ENCODE measurements around the gene KDM4F. TPM values are rescaled to one million over a fixed set of nuclear protein-coding genes. Genes with fewer than 3 reads are reported as not detected.

KDM4F gene
- total and polyA plus RNA-seq, 2 donors (not counting 3 experiments of a cell fraction or from before 2014, with no cell fraction given): not detected

- Histone ChIP-seq H3K36me3 (ENCODE audit: control insufficient read depth in 2 of 2, extremely low read depth in 1 of 2, insufficient read depth in 2 of 2, low read length in 2 of 2) (no peaks in the 10 kb centered on the region), H3K9me3 (replicated peaks; ENCODE audit: control insufficient read depth, insufficient read depth, low read length) (no peaks in the 10 kb centered on the region), H4K20me1 (replicated peaks; ENCODE audit: control insufficient read depth, extremely low read depth, insufficient read depth, low read length) (no peaks in the 10 kb centered on the region), H3K79me2 (ENCODE audit: control insufficient read depth, insufficient read depth, low read length) (no peaks in the 10 kb centered on the region), H3K4me2 (ENCODE audit: insufficient read depth, low read length) (no peak overlapping the region), H3K27ac (ENCODE audit: insufficient read depth, low read depth, low read length) (no peak overlapping the region), H2AFZ (ENCODE audit: low read depth, low read length) (peak overlapping the region; percentile 51), H3K4me3 (replicated peaks in 1 of 3; ENCODE audit: insufficient read depth in 1 of 3, low read depth in 1 of 3, low read length in 3 of 3) (no peak overlapping the region), H3K4me1 (ENCODE audit: control insufficient read depth, extremely low read depth, insufficient read depth, low read length) (peaks cover 9% of the 10 kb centered on the region), H3K9me1 (replicated peaks; ENCODE audit: control insufficient read depth, extremely low read depth, insufficient read depth, low read length) (no peaks in the 10 kb centered on the region), H3K9ac (replicated peaks; ENCODE audit: extremely low read depth, insufficient read depth, low read length) (no peak overlapping the region), H3K27me3 (ENCODE audit: control insufficient read depth in 2 of 2, insufficient read depth in 2 of 2, low read length in 2 of 2) (no peaks in the 10 kb centered on the region)
- FAIRE-seq: no peak
- peak; percentile 34 for DNase-seq (ENCODE audit: low read depth, low spot score)
- ChIA-PET CTCF (interaction anchor here (1.4 to 4.3 kb wide), 5 partner anchors 8 to 76 kb away, joined by 4 to 20 read pairs (median 6); partner anchors contain the start of gene SRSF8), POLR2A (no interaction called here)
- intact Hi-C loops (cut with micrococcal nuclease): no loop called here
- no TSS peak for BruUV-seq (replicated peaks)
- dilution Hi-C loops (cut with MboI; ENCODE audit: extremely low pct_ligation_motif_present, low sequenced_read_pairs): no loop called here
- no peak for TF ChIP-seq MAX (IDR thresholded peaks at IDR 0.05; ENCODE audit: insufficient read depth, insufficient read length)
- TF ChIP-seq GATA2 (IDR thresholded peaks at IDR 0.05; ENCODE audit: insufficient read depth, insufficient read length, low read depth, low read length): no peak
- TF ChIP-seq MYC (IDR thresholded peaks at IDR 0.05; ENCODE audit: low read depth, low read length): no peak
- TF ChIP-seq JUN (IDR thresholded peaks at IDR 0.05; ENCODE audit: borderline replicate concordance, insufficient read depth, insufficient read length, low read depth): no peak
These were observed 25.8 kb downstream of the KDM4F start for GRCh38 chr11:95074792-95075563.

GRCh38 chr11:95076416-95076815 lies 27.2 kb downstream of the KDM4F start:
- no peak overlapping the region for H3K4me2 ChIP-seq (ENCODE audit: insufficient read depth, low read length)
- no peaks in the 10 kb centered on the region for H3K27me3 ChIP-seq (ENCODE audit: control insufficient read depth in 2 of 2, insufficient read depth in 2 of 2, low read length in 2 of 2)
- ChIA-PET CTCF (interaction anchor here (0.9 to 4.3 kb wide), 9 partner anchors 8 to 75 kb away, joined by 3 to 20 read pairs (median 5); partner anchors contain the start of genes ENDOD1 and SRSF8), POLR2A (no interaction called here)
- no peak overlapping the region for H3K27ac ChIP-seq (ENCODE audit: insufficient read depth, low read depth, low read length)
- no peaks in the 10 kb centered on the region for H3K79me2 ChIP-seq (ENCODE audit: control insufficient read depth, insufficient read depth, low read length)
- no peak overlapping the region for H3K9ac ChIP-seq (replicated peaks; ENCODE audit: extremely low read depth, insufficient read depth, low read length)
- no peak overlapping the region for H3K4me3 ChIP-seq (replicated peaks in 1 of 3; ENCODE audit: insufficient read depth in 1 of 3, low read depth in 1 of 3, low read length in 3 of 3)
- H3K9me3 ChIP-seq (replicated peaks; ENCODE audit: control insufficient read depth, insufficient read depth, low read length): no peaks in the 10 kb centered on the region
- peaks cover 13% of the 10 kb centered on the region for H3K4me1 ChIP-seq (ENCODE audit: control insufficient read depth, extremely low read depth, insufficient read depth, low read length)
- intact Hi-C loops (cut with micrococcal nuclease): no loop called here
- dilution Hi-C loops (cut with MboI; ENCODE audit: extremely low pct_ligation_motif_present, low sequenced_read_pairs): no loop called here
- FAIRE-seq (peak; percentile 55), DNase-seq (ENCODE audit: low read depth, low spot score) (peak; percentile 90)
- H3K9me1 ChIP-seq (replicated peaks; ENCODE audit: control insufficient read depth, extremely low read depth, insufficient read depth, low read length): no peaks in the 10 kb centered on the region
- H4K20me1 ChIP-seq (replicated peaks; ENCODE audit: control insufficient read depth, extremely low read depth, insufficient read depth, low read length): no peaks in the 10 kb centered on the region
- H3K36me3 ChIP-seq (ENCODE audit: control insufficient read depth in 2 of 2, extremely low read depth in 1 of 2, insufficient read depth in 2 of 2, low read length in 2 of 2): no peaks in the 10 kb centered on the region
- no peak overlapping the region for H2AFZ ChIP-seq (ENCODE audit: low read depth, low read length)
- no TSS peak for BruUV-seq (replicated peaks)
- TF ChIP-seq MYC (IDR thresholded peaks at IDR 0.05; ENCODE audit: low read depth, low read length): no peak
- no peak for TF ChIP-seq JUN (IDR thresholded peaks at IDR 0.05; ENCODE audit: borderline replicate concordance, insufficient read depth, insufficient read length, low read depth)
- TF ChIP-seq POLR2AphosphoS5 (IDR thresholded peaks at IDR 0.05; ENCODE audit: insufficient read depth, low read depth, low read length): no peak
- no peak for TF ChIP-seq FOS (IDR thresholded peaks at IDR 0.05; ENCODE audit: borderline replicate concordance, insufficient read depth, low read length)
- no peak for TF ChIP-seq GATA2 (IDR thresholded peaks at IDR 0.05; ENCODE audit: insufficient read depth, insufficient read length, low read depth, low read length)
- TF ChIP-seq MAX (IDR thresholded peaks at IDR 0.05; ENCODE audit: insufficient read depth, insufficient read length): no peak
- TF ChIP-seq CTCF (IDR thresholded peaks at IDR 0.05; ENCODE audit: extremely low read depth in 1 of 2, insufficient read depth in 1 of 2, low read depth in 1 of 2, low read length in 2 of 2): no peak
- TF ChIP-seq EZH2 (IDR thresholded peaks at IDR 0.05; ENCODE audit: borderline replicate concordance, low read depth, low read length, severe bottlenecking): no peak
- TF ChIP-seq POLR2A (IDR thresholded peaks at IDR 0.05; ENCODE audit: low read depth, low read length): no peak

All from endothelial cell of umbilical vein (primary cell).